UCSD-AML1 (cell line): Measurements from ENCODE around the gene ERO1B.
"Not testable (repeated sequence)": the region's sequence is repeated elsewhere in the genome, so short reads cannot be mapped to it uniquely, and the experiment has no call there.

Source experiments
- DNase-seq: peaks from one replicate; lab custom pipeline; 2025; ENCODE audit not compliant: unreplicated experiment; lab: John Stamatoyannopoulos, UW

Gene ERO1B

GRCh38 chr1:236193184-236193583 is 88.6 kb downstream of the ERO1B start:
- DNase-seq: no peak

DNA sequence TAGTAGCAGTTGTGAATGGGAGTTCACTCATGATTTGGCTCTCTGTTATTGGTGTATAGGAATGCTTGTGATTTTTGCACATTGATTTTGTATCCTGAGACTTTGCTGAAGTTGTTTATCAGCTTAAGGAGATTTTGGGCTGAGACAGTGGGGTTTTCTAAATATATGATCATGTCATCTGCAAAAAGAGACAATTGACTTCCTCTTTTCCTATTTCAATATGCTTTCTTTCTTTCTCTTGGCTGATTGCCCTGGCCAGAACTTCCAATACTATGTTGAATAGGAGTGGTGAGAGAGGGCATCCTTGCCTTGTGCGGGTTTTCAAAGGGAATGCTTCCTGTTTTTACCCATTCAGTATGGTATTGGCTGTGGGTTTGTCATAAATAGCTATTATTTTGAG is 93.7 kb downstream of the ERO1B start:
- not testable (repeated sequence) for DNase-seq

GRCh38 chr1:236186471-236186870 is 95.3 kb downstream of the ERO1B start:
- DNase-seq: not testable (repeated sequence)

- no peak for DNase-seq
These were observed 96.1 kb downstream of the ERO1B start for GRCh38 chr1:236185687-236186086.

DNA sequence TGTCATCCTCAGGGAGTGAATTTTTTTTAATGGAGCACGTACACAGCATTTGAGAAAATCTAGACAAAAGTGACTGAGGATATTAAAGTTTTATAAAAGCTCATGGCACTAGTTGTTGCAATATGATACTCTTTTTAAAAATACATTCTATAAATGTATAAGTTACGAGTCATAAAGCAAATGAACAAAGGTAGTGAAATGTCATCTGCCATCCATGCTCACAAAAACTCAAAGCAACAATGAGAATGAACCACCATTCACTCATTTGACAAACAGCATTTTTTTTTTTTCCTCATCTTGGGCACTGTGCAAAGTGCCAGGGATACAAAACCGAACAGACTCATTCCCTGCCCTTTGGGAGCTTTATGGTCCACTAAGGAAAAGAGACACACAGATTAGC is 100.7 kb downstream of the ERO1B start:
- DNase-seq: no peak

GRCh38 chr1:236179634-236180033 is 102.1 kb downstream of the ERO1B start:
- DNase-seq: no peak

DNA sequence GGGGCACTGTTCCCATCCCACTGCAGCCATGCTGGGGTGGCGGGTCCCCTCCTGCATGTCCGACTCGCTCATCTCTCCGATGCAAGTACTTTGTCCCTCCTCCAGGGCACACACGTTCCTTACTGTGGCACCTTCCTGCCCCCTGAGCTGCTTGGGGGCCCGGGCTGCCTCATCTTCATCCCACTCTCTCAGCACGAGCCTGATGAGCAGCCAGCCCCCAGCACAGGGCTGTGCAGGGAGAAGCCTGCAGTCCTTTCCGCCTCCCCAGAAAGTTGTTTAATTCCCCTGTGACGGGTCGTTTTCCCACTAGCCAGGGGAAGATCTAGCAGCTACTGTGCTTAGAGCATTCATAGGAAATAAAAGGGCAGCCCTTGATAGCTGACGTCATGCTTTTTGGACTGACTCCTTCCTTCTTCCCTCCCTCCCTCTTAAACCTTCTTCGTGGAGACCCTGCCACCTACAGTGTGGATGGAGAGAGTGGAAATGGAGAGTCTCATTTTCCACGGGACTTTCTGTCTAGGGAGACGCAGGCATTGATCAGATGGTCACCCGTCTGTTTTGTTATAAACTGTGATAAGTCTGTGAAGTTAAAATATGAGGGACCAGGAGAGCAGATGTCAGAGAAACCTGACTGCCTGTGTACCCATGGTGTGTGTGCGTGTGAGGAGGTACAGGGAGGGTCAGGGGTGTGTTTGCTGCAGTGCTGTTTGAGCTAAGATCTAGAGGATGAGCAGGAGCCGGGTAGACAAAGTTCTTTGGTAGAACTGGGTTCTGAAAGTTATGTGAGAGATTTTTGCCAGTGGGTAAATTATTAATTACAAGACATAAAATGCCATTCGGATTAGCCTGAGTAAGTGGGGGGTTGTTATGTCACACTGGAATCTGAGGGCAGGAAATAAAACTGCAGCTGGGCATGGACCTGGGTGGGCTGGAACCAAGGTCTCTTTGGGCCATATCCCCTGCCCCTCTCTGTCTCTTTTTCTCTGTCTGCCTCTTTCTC is 105.1 kb downstream of the ERO1B start:
- DNase-seq: no peak

DNA sequence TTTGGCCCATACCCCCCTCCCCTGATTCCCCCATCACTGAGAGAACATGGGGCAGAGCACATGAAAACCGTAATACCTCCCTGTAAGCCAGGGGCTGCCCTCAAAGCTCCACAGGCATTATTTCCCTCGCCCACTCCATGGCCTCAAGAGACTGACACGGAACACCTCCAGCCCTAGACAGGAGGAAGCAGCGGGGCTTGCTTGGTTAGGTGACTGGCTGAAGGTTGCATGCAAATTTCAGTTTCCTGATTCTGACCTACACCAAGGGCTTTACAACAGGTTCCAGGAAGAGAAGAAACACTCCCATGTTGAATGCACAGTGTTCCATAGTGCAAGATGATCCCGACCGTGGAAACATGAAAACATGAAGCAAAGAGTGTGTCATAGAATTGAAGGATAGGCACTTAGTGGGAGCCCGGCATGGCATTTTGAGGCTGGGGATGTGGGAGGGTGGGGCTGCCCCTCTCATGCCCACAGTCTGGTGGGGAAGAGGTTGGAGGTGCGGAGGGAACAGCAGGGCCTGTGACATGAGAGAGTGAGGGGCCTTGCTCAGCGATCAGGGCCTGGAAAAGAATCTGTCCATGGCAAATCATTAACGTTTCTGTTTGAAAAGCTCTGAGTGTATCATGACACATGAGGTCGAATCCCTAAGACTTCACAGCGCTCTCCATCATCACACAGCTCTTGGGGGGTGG is 106.0 kb downstream of the ERO1B start:
- no peak for DNase-seq

DNA sequence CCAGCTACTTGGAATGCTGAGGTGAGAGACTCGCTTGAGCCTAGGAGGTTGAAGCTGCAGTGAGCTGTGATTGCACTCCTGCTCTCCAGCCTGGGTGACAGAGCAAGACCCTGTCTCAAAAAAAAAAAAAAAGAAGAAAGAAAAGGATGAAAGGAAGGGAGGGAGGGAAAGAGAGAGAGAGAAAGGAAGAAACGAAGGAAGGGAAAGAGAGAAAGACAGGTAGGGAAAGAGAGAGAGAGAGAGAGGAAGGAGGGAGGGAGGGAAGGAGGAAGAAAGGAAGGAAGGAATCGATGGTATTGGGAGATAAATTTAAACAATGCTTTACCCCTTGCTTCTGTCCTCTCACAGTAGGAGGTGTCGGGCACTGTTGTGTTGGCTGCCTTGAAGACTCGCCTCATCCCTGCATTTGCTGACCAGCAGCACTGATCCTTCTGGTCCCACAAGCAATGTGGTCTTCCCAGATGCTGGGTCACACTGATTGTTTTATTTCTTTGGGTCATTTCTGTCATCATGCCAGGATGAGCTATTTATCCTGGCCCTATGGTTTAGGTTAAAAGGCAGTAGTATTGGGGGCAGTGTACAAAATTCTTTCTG is 108.5 kb downstream of the ERO1B start:
- DNase-seq: no peak

GRCh38 chr1:236172041-236172579 is 109.6 kb downstream of the ERO1B start:
- no peak for DNase-seq

GRCh38 chr1:236168716-236169429 is 112.9 kb downstream of the ERO1B start:
- no peak for DNase-seq

- no peak for DNase-seq
These were observed 114.2 kb downstream of the ERO1B start for GRCh38 chr1:236167578-236167977.

GRCh38 chr1:236167154-236167553 is 114.6 kb downstream of the ERO1B start:
- no peak for DNase-seq

- no peak for DNase-seq
These were observed 115.7 kb downstream of the ERO1B start for GRCh38 chr1:236166041-236166440.
